Activated T-helper 17 cell treated with anti-CD3 and anti-CD28 coated beads, Interleukin-2, amount 50 U/mL, for 72 hours (primary cell): ENCODE data around the gene PARD3. TPM values are rescaled to one million over a fixed set of nuclear protein-coding genes. Genes with fewer than 3 reads are reported as not detected.
"Not testable (repeated sequence)": the region's sequence is repeated elsewhere in the genome, so short reads cannot be mapped to it uniquely, and the experiment has no call there.

Experiments used
- ATAC-seq: fragments of 150-1000 bp; cut with Tn5 transposase; replicated peaks from 2 replicates; pipeline ENCODE4 v1.10.0; 2021; ENCODE audit warnings: mild to moderate bottlenecking, moderate library complexity
- H3K27ac Mint-ChIP-seq: one replicate; pipeline ENCODE4 v1.8.0; 2022; ENCODE audit warnings: mixed read lengths
- H3K27me3 Mint-ChIP-seq: one replicate; pipeline ENCODE4 v1.8.0; 2022; ENCODE audit warnings: mixed read lengths
- H3K36me3 Mint-ChIP-seq: one replicate; pipeline ENCODE4 v1.8.0; 2022; ENCODE audit warnings: low read depth, mild to moderate bottlenecking, mixed read lengths
- H3K4me1 Mint-ChIP-seq: one replicate; pipeline ENCODE4 v1.8.0; 2022; ENCODE audit warnings: mixed read lengths
- H3K4me3 Mint-ChIP-seq: one replicate; pipeline ENCODE4 v1.8.0; 2022; ENCODE audit warnings: mild to moderate bottlenecking, mixed read lengths
- H3K9me3 Mint-ChIP-seq: one replicate; pipeline ENCODE4 v1.8.0; 2022; ENCODE audit warnings: mixed read lengths
- total RNA-seq, 2 donors: library from RNA; stranded (reverse); gene quantifications; one replicate each; pipeline ENCODE4 v1.2.3, GENCODE V29; 2022

PARD3 gene
- total RNA-seq, 2 donors from 2014 or later, result 0.13 to 0.24 TPM

DNA sequence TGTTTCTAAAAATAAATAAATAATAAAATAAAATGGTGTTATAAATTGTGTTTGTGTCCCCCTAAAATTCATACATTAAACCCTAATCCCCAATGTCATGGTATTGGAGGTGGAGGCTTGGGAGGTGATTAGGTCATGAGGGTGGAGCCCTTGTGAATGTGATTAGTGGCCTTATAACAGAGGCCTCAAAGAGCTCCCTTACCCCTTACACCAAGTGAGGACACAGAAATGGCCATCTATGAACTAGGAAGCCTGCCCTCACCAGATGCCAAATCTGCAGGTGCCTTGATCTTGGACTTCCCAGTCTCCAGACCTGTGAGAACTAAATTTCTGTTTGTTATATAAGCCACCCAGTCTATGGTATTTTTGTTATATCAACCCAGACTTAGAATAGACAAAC is 738.7 kb downstream of the PARD3 start:
- no peak overlapping the region for H3K4me3 Mint-ChIP-seq
- no peaks in the 10 kb centered on the region for H3K4me1 Mint-ChIP-seq
- ATAC-seq, result no peak
- no peaks in the 10 kb centered on the region for H3K27me3 Mint-ChIP-seq
- peaks cover 5% of the 10 kb centered on the region for H3K9me3 Mint-ChIP-seq
- no peaks in the 10 kb centered on the region for H3K36me3 Mint-ChIP-seq
- no peak overlapping the region for H3K27ac Mint-ChIP-seq

DNA sequence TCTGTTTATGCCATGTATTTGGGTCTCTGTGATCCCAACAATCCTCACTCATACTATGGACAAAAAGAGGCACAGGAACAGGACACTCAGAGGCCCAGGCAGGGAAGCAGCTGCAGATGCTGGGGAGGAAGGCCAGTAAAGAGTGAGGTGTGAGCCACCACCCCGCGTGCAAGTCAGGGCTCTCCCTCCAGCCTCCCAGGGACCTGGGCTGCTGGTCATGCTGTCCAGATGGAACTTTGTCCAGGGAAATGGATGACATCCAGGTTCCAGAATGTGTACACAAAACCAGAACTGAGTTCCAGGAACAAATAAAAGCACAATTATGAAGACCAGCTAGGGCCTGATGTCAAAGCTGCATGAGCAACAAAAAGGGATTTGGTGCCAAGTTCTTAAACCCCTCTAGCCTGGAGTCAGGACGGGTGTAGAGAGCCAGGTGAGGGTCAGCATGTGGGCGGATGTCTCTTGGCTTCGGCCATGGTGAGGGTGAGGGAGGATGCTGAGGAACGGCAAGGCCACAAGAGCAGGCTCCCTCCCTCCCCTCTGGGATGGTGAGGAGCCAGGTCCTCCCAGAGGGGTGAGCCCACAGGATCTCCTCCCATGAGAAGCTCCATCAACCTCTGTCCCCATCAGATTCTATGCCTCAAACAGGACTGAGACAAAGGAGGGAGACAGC is 739.7 kb downstream of the PARD3 start:
- ATAC-seq, result no peak
- no peak overlapping the region for H3K27ac Mint-ChIP-seq
- no peaks in the 10 kb centered on the region for H3K4me1 Mint-ChIP-seq
- no peaks in the 10 kb centered on the region for H3K36me3 Mint-ChIP-seq
- no peaks in the 10 kb centered on the region for H3K27me3 Mint-ChIP-seq
- H3K4me3 Mint-ChIP-seq, result no peak overlapping the region
- H3K9me3 Mint-ChIP-seq, result peaks cover 5% of the 10 kb centered on the region

DNA sequence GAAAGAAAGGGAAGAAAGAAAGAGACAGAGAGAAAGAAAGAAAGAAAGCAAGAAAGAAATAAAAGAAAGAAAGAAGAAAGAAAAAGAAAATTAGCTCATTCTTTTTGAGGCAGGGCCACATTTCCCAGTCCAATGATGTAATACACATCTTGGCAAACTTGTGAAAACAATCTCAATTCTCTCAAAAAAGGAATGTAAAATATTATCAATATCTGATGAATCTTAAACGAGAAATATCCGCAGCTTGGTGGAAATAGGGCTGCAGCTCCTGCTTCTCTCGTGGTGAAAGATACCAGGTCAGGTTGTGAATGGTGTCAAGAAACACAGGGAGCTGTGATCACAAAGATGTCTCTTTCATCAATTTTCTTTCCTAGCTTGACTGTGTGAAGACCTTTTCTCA is 741.0 kb downstream of the PARD3 start:
- H3K27me3 Mint-ChIP-seq, result no peaks in the 10 kb centered on the region
- H3K27ac Mint-ChIP-seq, result no peak overlapping the region
- no peaks in the 10 kb centered on the region for H3K36me3 Mint-ChIP-seq
- no peak overlapping the region for H3K4me3 Mint-ChIP-seq
- ATAC-seq, result no peak
- H3K9me3 Mint-ChIP-seq, result peaks cover 5% of the 10 kb centered on the region
- H3K4me1 Mint-ChIP-seq, result no peaks in the 10 kb centered on the region

DNA sequence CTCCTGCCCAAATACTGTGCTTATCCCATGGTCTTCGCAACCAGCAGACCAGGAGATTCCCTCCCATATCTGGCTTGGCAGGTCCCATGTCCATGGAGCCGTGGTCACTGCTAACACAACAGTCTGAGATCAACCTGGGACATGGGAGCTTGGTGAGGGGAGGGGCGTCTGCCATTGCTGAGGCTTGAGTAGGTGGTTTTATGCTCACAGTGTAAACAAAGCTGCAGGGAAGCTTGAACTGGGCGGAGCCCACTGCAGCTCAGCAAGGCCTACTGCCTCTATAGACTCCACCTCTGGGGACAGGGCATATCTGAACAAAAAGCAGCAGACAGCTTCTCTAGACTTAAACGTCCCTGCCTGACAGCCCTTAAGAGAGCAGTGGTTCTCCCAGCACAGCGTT is 747.4 kb downstream of the PARD3 start:
- not testable (repeated sequence) for H3K9me3 Mint-ChIP-seq, H3K4me1 Mint-ChIP-seq, H3K27me3 Mint-ChIP-seq, H3K36me3 Mint-ChIP-seq, H3K27ac Mint-ChIP-seq, H3K4me3 Mint-ChIP-seq, ATAC-seq

DNA sequence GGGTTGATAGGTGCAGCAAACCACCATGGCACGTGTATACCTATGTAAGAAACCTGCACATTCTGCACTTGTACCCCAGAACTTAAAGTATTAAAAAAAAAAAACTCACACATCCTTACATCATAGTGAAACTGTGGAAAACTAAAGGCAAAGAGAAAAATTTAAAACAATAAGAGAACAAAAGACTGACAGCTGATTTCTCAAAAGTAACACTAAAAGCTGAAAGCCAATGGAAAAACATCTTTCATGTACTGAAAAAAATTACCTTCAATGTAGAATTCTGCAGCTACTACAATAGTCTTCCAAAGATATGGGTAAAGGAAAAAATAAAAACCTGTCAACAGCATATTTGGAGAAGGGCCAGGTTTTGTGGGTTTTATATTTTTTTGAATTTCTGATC is 751.5 kb downstream of the PARD3 start:
- Mint-ChIP-seq H3K36me3 (no peaks in the 10 kb centered on the region), H3K4me3 (no peak overlapping the region), H3K27ac (no peak overlapping the region), H3K9me3 (peaks cover 6% of the 10 kb centered on the region), H3K4me1 (no peaks in the 10 kb centered on the region), H3K27me3 (peaks cover 4% of the 10 kb centered on the region)
- no peak for ATAC-seq

DNA sequence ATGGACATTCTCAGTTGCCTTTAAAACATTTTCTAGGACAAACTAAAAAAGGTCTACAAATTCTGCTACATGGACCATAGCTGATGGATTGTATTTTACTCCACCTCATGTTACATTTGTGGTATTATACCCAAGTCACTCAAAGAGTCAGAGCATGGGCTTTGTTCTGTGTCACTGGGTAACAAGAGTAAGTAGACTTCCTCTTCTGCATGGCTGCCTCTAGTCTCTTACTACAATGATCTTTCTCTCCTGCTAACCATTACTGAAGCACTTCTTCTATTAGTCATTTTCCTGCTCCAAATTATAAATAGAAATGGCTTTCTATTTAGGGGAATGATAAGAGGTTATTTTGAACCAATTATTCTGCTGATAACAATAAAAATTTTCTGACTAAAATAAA is 753.3 kb downstream of the PARD3 start:
- Mint-ChIP-seq H3K4me1 (no peaks in the 10 kb centered on the region), H3K27me3 (peaks cover 3% of the 10 kb centered on the region), H3K4me3 (no peak overlapping the region)

More for the DNA sequence above, 753.3 kb downstream of the PARD3 start:
- Mint-ChIP-seq H3K27ac (no peak overlapping the region), H3K36me3 (no peaks in the 10 kb centered on the region), H3K9me3 (peaks cover 6% of the 10 kb centered on the region)
- no peak for ATAC-seq
